B cell (primary cell): Measurements from ENCODE around the gene FUNDC2. TPM values are rescaled to one million over a fixed set of nuclear protein-coding genes. Genes with fewer than 3 reads are reported as not detected.

Experiments
- ATAC-seq: fragments of 200-7000 bp; cut with Tn5 transposase; one replicate; pipeline ENCODE4 v1.10.0; 2021; ENCODE audit warnings: low read depth, mild to moderate bottlenecking, moderate number of reproducible peaks, moderate library complexity
- CTCF ChIA-PET: fragments of 350-600 bp; sonication (Branson Sonifier 250); formaldehyde crosslinking; loops from one replicate; lab custom pipeline; 2021; ENCODE audit warnings: antibody characterized with exemption, inconsistent platforms; lab: Charles Lee
- POLR2A ChIA-PET: fragments of 350-600 bp; sonication (Branson Sonifier 250); formaldehyde crosslinking; loops from one replicate; lab custom pipeline; 2021; ENCODE audit warnings: antibody characterized with exemption; lab: Charles Lee
- DNase-seq: peaks from one replicate; pipeline ENCODE4 v3.0.0; 2013
- H2AFZ ChIP-seq: 2 replicates; pipeline ENCODE4 v1.6.1; 2012; ENCODE audit warnings: mild to moderate bottlenecking, low read depth, low read length; ENCODE audit not compliant: insufficient read depth, poor library complexity, severe bottlenecking
- H3K27ac ChIP-seq, 2 donors: 1 replicate in 1 of 2; 2 replicates in 1 of 2; pipeline ENCODE4 v1.5.1; 2012 to 2013; ENCODE audit warnings: low read length in 2 of 2, mild to moderate bottlenecking in 2 of 2, moderate library complexity in 1 of 2
- H3K27me3 ChIP-seq, 4 experiments: fragments of 200-600 bp in 1 of 4; sonication (generic) in 1 of 4; replicated peaks in 1 of 4; 1 replicate in 2 of 4; 2 replicates in 2 of 4; pipeline versions ENCODE4 v1.6.1 to v1.7.0; 2013 to 2016; ENCODE audit warnings: low read length in 3 of 4, mild to moderate bottlenecking in 2 of 4, mixed read lengths in 1 of 4, moderate library complexity in 1 of 4; ENCODE audit not compliant: insufficient read depth in 4 of 4, control insufficient read depth in 3 of 4; ENCODE audit errors: control extremely low read depth in 1 of 4
- H3K36me3 ChIP-seq, 2 experiments: replicated peaks in 1 of 2; 1 replicate in 1 of 2; 2 replicates in 1 of 2; pipeline versions ENCODE4 v1.6.1 to v1.7.1; 2013; ENCODE audit warnings: low read length in 1 of 2; ENCODE audit not compliant: insufficient read depth in 2 of 2, control insufficient read depth in 1 of 2; ENCODE audit errors: control extremely low read depth in 1 of 2, extremely low read depth in 1 of 2
- H3K4me1 ChIP-seq, 2 donors: fragments of 200-600 bp in 1 of 2; sonication (generic) in 1 of 2; 1 replicate in 1 of 2; 2 replicates in 1 of 2; pipeline versions ENCODE4 v1.5.1 to v1.6.1; 2013 to 2017; ENCODE audit warnings: low read length in 2 of 2; ENCODE audit not compliant: control insufficient read depth in 2 of 2, insufficient read depth in 2 of 2
- H3K4me2 ChIP-seq: replicated peaks from 2 replicates; pipeline ENCODE3; 2012; ENCODE audit warnings: mild to moderate bottlenecking, low read depth, low read length; ENCODE audit not compliant: poor library complexity, severe bottlenecking
- H3K4me3 ChIP-seq, 5 experiments: fragments of 200-600 bp in 1 of 5; sonication (generic) in 1 of 5; 1 replicate in 3 of 5; 2 replicates in 2 of 5; pipeline versions ENCODE4 v1.5.1 to v1.7.0; 2011 to 2016; ENCODE audit warnings: low read length in 4 of 5, mild to moderate bottlenecking in 4 of 5, low read depth in 2 of 5, control low read depth in 1 of 5, moderate library complexity in 1 of 5; ENCODE audit not compliant: insufficient read depth in 1 of 5; ENCODE audit errors: control extremely low read depth in 1 of 5, extremely low read depth in 1 of 5
- H3K79me2 ChIP-seq: fragments of 200-600 bp; sonication (generic); one replicate; pipeline ENCODE4 v1.6.0; 2016; ENCODE audit warnings: low read length; ENCODE audit not compliant: control insufficient read depth, insufficient read depth
- H3K9ac ChIP-seq: fragments of 200-600 bp; sonication (generic); 2 replicates; pipeline ENCODE4 v1.6.1; 2017; ENCODE audit warnings: mild to moderate bottlenecking, low read length, moderate library complexity
- H3K9me3 ChIP-seq, 3 donors: one replicate each; pipeline versions ENCODE4 v1.6.1 to v1.7.1; 2013; ENCODE audit warnings: low read length in 2 of 3; ENCODE audit not compliant: control insufficient read depth in 2 of 3, insufficient read depth in 1 of 3; ENCODE audit errors: control extremely low read depth in 1 of 3
- H4K20me1 ChIP-seq: 2 replicates; pipeline ENCODE4 v1.6.0; 2012; ENCODE audit warnings: mild to moderate bottlenecking, low read length; ENCODE audit not compliant: insufficient read depth, control insufficient read depth, poor library complexity, severe bottlenecking
- H3K27ac Mint-ChIP-seq: one replicate; pipeline ENCODE4 v1.8.0; 2021; ENCODE audit warnings: mixed read lengths
- H3K27me3 Mint-ChIP-seq: one replicate; pipeline ENCODE4 v1.8.0; 2021; ENCODE audit warnings: mixed read lengths
- H3K4me1 Mint-ChIP-seq: one replicate; pipeline ENCODE4 v1.8.0; 2021; ENCODE audit warnings: mixed read lengths
- H3K4me3 Mint-ChIP-seq: one replicate; pipeline ENCODE4 v1.8.0; 2021; ENCODE audit warnings: mixed read lengths
- H3K9me3 Mint-ChIP-seq: one replicate; pipeline ENCODE4 v1.8.0; 2022; ENCODE audit warnings: mixed read lengths; ENCODE audit not compliant: insufficient read depth
- EZH2 ChIP-seq: IDR thresholded peaks from 2 replicates; pipeline ENCODE4 v1.6.1; 2012; ENCODE audit warnings: borderline replicate concordance, low read depth, mild to moderate bottlenecking, moderate library complexity, low read length; ENCODE audit not compliant: insufficient read depth, poor library complexity, severe bottlenecking
- WGBS: methylation state at CpG from one replicate; pipeline ENCODE4 v1.1.5; 2013; ENCODE audit warnings: missing lambda C conversion rate; ENCODE audit not compliant: insufficient coverage; 5-methylcytosine and 5-hydroxymethylcytosine counted together
- intact Hi-C: fragments of 100-400 bp; cut with micrococcal nuclease; formaldehyde crosslinking; loops from one replicate; pipeline ENCODE4 v1.10.0; 2022
- polyA plus RNA-seq: library from polyadenylated mRNA; depleted of rRNA; stranded (reverse); fragments of >200 nt; gene quantifications from 2 replicates; pipeline ENCODE4 v1.2.3, GENCODE V29; 2012
- total RNA-seq, 2 donors: library from RNA; stranded (reverse); fragments of 120-200 nt in 1 of 2; gene quantifications; 1 replicate in 1 of 2; 2 replicates in 1 of 2; pipeline versions ENCODE4 v1.2.3 to v1.2.4, GENCODE V29; 2013 to 2022
- TF ChIP-seq, protein P1 (sequence below): fragments of 200-600 bp; IDR thresholded peaks from one replicate; pipeline ENCODE4 v1.8.0; 2022; ENCODE audit warnings: antibody characterized with exemption, mild to moderate bottlenecking

FUNDC2 gene
- total and polyA plus RNA-seq, 2 donors (not counting 1 experiment from before 2014, with no cell fraction given): 32.3 to 46.5 TPM

DNA sequence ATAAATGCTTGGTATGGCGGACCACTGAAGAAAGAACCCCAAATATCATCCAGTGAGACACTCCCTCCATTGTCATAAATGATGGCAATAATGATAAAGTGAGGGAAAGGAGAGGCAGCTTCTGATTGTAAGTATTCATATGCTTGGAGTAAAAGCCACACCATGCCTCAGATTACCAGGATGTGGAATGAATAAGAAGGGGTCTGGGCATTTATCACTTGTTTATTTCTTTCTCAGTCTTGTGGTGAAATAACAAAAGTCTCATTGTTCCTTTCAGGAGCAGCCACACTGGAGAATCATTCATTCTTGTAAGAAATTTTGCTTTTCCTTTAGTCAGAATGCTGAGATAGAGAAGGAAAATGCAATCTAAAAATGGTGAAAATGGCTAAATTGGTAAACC is 25.8 kb upstream of the FUNDC2 start:
- no peak overlapping the region for H3K4me2 ChIP-seq
- no peaks in the 10 kb centered on the region for H3K27me3 ChIP-seq
- no peak overlapping the region for H3K27ac ChIP-seq
- H4K20me1 ChIP-seq: no peaks in the 10 kb centered on the region
- no peaks in the 10 kb centered on the region for H3K4me1 ChIP-seq
- H3K9me3 ChIP-seq: no peaks in the 10 kb centered on the region
- H3K36me3 ChIP-seq: no peaks in the 10 kb centered on the region
- Mint-ChIP-seq H3K27ac (no peak overlapping the region), H3K27me3 (no peaks in the 10 kb centered on the region), H3K4me1 (no peaks in the 10 kb centered on the region), H3K9me3 (no peaks in the 10 kb centered on the region), H3K4me3 (no peak overlapping the region)
- intact Hi-C loops: no loop called here
- no CpG with 5 or more reads among the region's 1 CpG for WGBS
- CTCF ChIA-PET: no interaction called here
- no peaks in the 10 kb centered on the region for H3K79me2 ChIP-seq
- no peak overlapping the region for H3K4me3 ChIP-seq
- H3K9ac ChIP-seq: no peak overlapping the region
- TF ChIP-seq EZH2: no peak
- TF ChIP-seq, protein P1, sequence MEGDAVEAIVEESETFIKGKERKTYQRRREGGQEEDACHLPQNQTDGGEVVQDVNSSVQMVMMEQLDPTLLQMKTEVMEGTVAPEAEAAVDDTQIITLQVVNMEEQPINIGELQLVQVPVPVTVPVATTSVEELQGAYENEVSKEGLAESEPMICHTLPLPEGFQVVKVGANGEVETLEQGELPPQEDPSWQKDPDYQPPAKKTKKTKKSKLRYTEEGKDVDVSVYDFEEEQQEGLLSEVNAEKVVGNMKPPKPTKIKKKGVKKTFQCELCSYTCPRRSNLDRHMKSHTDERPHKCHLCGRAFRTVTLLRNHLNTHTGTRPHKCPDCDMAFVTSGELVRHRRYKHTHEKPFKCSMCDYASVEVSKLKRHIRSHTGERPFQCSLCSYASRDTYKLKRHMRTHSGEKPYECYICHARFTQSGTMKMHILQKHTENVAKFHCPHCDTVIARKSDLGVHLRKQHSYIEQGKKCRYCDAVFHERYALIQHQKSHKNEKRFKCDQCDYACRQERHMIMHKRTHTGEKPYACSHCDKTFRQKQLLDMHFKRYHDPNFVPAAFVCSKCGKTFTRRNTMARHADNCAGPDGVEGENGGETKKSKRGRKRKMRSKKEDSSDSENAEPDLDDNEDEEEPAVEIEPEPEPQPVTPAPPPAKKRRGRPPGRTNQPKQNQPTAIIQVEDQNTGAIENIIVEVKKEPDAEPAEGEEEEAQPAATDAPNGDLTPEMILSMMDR: no peak
- DNase-seq (no peak), ATAC-seq (no peak)
- POLR2A ChIA-PET: no interaction called here
- H2AFZ ChIP-seq: no peak overlapping the region

DNA sequence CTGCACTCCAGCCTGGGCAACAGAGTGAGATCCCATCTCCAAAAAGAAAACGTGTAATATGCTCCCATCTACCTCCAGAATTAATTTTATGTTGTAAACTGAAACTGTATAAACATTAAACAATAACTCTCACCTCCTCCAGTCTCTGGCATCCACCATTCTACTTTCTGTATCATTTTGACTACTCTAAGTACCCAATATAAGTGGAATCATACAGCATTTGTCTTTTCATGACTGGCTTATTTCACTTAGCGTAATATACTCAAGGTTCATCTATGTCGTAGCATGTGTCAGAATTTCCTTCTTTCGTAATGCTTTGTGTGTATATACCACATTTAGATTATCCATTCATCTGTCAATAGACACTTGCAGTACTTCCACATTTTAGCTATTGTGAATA is 24.8 kb upstream of the FUNDC2 start:
- POLR2A ChIA-PET: no interaction called here
- no peak overlapping the region for H3K9ac ChIP-seq

More for the DNA sequence above, 24.8 kb upstream of the FUNDC2 start:
- Mint-ChIP-seq H3K4me1 (no peaks in the 10 kb centered on the region), H3K27me3 (no peaks in the 10 kb centered on the region), H3K4me3 (no peak overlapping the region), H3K9me3 (no peaks in the 10 kb centered on the region), H3K27ac (no peak overlapping the region)
- Histone ChIP-seq H3K4me2 (no peak overlapping the region), H2AFZ (no peak overlapping the region), H3K9me3 (no peaks in the 10 kb centered on the region), H3K27me3 (no peaks in the 10 kb centered on the region), H3K79me2 (no peaks in the 10 kb centered on the region), H3K4me3 (no peak overlapping the region), H3K4me1 (no peaks in the 10 kb centered on the region), H4K20me1 (no peaks in the 10 kb centered on the region), H3K36me3 (no peaks in the 10 kb centered on the region), H3K27ac (no peak overlapping the region)
- WGBS: no CpG with 5 or more reads among the region's 4 CpGs
- TF ChIP-seq, protein P1: no peak
- TF ChIP-seq EZH2: no peak
- ATAC-seq (no peak), DNase-seq (no peak)
- CTCF ChIA-PET: no interaction called here
- intact Hi-C loops: no loop called here
